ENCODE results near the gene SLC25A34.
A peak's percentile ranks its signal among the peaks of the same experiment; 100 is the strongest.

The SLC25A34 gene

GRCh38 chr1:15764269-15764764, 28.3 kb downstream of the SLC25A34 start:
- no peak for TF ChIP-seq CTCF (IDR thresholded peaks at IDR 0.05; ENCODE audit: poor library complexity, severe bottlenecking)
- Histone ChIP-seq H3K4me1 (ENCODE audit: insufficient read depth, poor library complexity, severe bottlenecking) (peaks cover 41% of the 10 kb centered on the region), H3K27ac (ENCODE audit: poor library complexity, severe bottlenecking) (peak overlapping the region; percentile 94), H3K36me3 (ENCODE audit: low read depth) (peaks cover 68% of the 10 kb centered on the region), H3K4me3 (ENCODE audit: severe bottlenecking) (peak overlapping the region; percentile 6), H3K9me3 (ENCODE audit: severe bottlenecking) (no peaks in the 10 kb centered on the region), H3K27me3 (ENCODE audit: insufficient read depth, poor library complexity, severe bottlenecking) (no peaks in the 10 kb centered on the region)
- ATAC-seq (ENCODE audit: low read depth) (peak; percentile 70), DNase-seq (ENCODE audit: low spot score) (peak; percentile 85)

GRCh38 chr1:15764890-15765289, 28.8 kb downstream of the SLC25A34 start:
- Histone ChIP-seq H3K27ac (ENCODE audit: poor library complexity, severe bottlenecking) (peak overlapping the region; percentile 94), H3K27me3 (ENCODE audit: insufficient read depth, poor library complexity, severe bottlenecking) (no peaks in the 10 kb centered on the region)
- no peak for TF ChIP-seq CTCF (IDR thresholded peaks at IDR 0.05; ENCODE audit: poor library complexity, severe bottlenecking)

GRCh38 chr1:15765495-15766194, 29.6 kb downstream of the SLC25A34 start:
- TF ChIP-seq CTCF (IDR thresholded peaks at IDR 0.05; ENCODE audit: poor library complexity, severe bottlenecking), result no peak
- DNase-seq (ENCODE audit: low spot score), result peak; percentile 96
- Histone ChIP-seq H3K4me3 (ENCODE audit: severe bottlenecking) (no peak overlapping the region), H3K9me3 (ENCODE audit: severe bottlenecking) (no peaks in the 10 kb centered on the region), H3K4me1 (ENCODE audit: insufficient read depth, poor library complexity, severe bottlenecking) (peaks cover 41% of the 10 kb centered on the region), H3K36me3 (ENCODE audit: low read depth) (peaks cover 77% of the 10 kb centered on the region), H3K27me3 (ENCODE audit: insufficient read depth, poor library complexity, severe bottlenecking) (no peaks in the 10 kb centered on the region), H3K27ac (ENCODE audit: poor library complexity, severe bottlenecking) (peak overlapping the region; percentile 94)
- peak; percentile 87 for ATAC-seq (ENCODE audit: low read depth)

More at GRCh38 chr1:15764890-15765289, 28.8 kb downstream of the SLC25A34 start:
- no peak for DNase-seq (ENCODE audit: low spot score)
- Histone ChIP-seq H3K9me3 (ENCODE audit: severe bottlenecking) (no peaks in the 10 kb centered on the region), H3K36me3 (ENCODE audit: low read depth) (peaks cover 73% of the 10 kb centered on the region), H3K4me1 (ENCODE audit: insufficient read depth, poor library complexity, severe bottlenecking) (peaks cover 41% of the 10 kb centered on the region), H3K4me3 (ENCODE audit: severe bottlenecking) (peak overlapping the region; percentile 6)
- no peak for ATAC-seq (ENCODE audit: low read depth)

- H3K4me3 ChIP-seq (ENCODE audit: severe bottlenecking), result no peak overlapping the region
- no peak for DNase-seq (ENCODE audit: low spot score)
- H3K27ac ChIP-seq (ENCODE audit: poor library complexity, severe bottlenecking), result peak overlapping the region; percentile 7
- H3K27me3 ChIP-seq (ENCODE audit: insufficient read depth, poor library complexity, severe bottlenecking), result no peaks in the 10 kb centered on the region
- H3K36me3 ChIP-seq (ENCODE audit: low read depth), result peaks cover 84% of the 10 kb centered on the region
- H3K4me1 ChIP-seq (ENCODE audit: insufficient read depth, poor library complexity, severe bottlenecking), result peaks cover 34% of the 10 kb centered on the region
- no peaks in the 10 kb centered on the region for H3K9me3 ChIP-seq (ENCODE audit: severe bottlenecking)
- TF ChIP-seq CTCF (IDR thresholded peaks at IDR 0.05; ENCODE audit: poor library complexity, severe bottlenecking), result no peak
- ATAC-seq (ENCODE audit: low read depth), result no peak
Measured at GRCh38 chr1:15767941-15768340, 31.9 kb downstream of the SLC25A34 start.

GRCh38 chr1:15768388-15768787, 32.3 kb downstream of the SLC25A34 start:
- no peaks in the 10 kb centered on the region for H3K27me3 ChIP-seq (ENCODE audit: insufficient read depth, poor library complexity, severe bottlenecking)
- TF ChIP-seq CTCF (IDR thresholded peaks at IDR 0.05; ENCODE audit: poor library complexity, severe bottlenecking), result no peak
- no peak overlapping the region for H3K4me3 ChIP-seq (ENCODE audit: severe bottlenecking)
- no peaks in the 10 kb centered on the region for H3K9me3 ChIP-seq (ENCODE audit: severe bottlenecking)
- ATAC-seq (ENCODE audit: low read depth), result no peak
- no peak for DNase-seq (ENCODE audit: low spot score)
- peak overlapping the region; percentile 7 for H3K27ac ChIP-seq (ENCODE audit: poor library complexity, severe bottlenecking)
- peaks cover 31% of the 10 kb centered on the region for H3K4me1 ChIP-seq (ENCODE audit: insufficient read depth, poor library complexity, severe bottlenecking)
- H3K36me3 ChIP-seq (ENCODE audit: low read depth), result peaks cover 88% of the 10 kb centered on the region

All from RWPE2 (cell line).